Measurements from ENCODE around the gene PTK6.

- TF ChIP-seq CTCF (IDR thresholded peaks at IDR 0.05): no peak
- TF ChIP-seq EZH2 (IDR thresholded peaks at IDR 0.05; ENCODE audit: borderline replicate concordance, insufficient read depth, low read depth, low read length, poor library complexity, severe bottlenecking): no peak
Measured at GRCh38 chr20:63478346-63479302, 58.6 kb downstream of the PTK6 start.
